HCT116 (cell line): ENCODE data around the gene ADRB1. TPM values are rescaled to one million over a fixed set of nuclear protein-coding genes. Genes with fewer than 3 reads are reported as not detected.

ENCODE experiments used
- ATAC-seq: fragments of 200-7000 bp; cut with Tn5 transposase; 2 replicates; pipeline ENCODE4 v1.9.1; 2020; ENCODE audit warnings: mild to moderate bottlenecking, moderate library complexity
- BruUV-seq: library from RNA; stranded (reverse); fragments of 400-500 nt; replicated peaks from 2 replicates; lab custom pipeline; 2021; lab: Mats Ljungman, UMichigan
- CTCF ChIA-PET: fragments of 300-600 bp; sonication (Branson Sonifier 250); formaldehyde crosslinking; loops from one replicate; lab custom pipeline; 2021; ENCODE audit warnings: antibody characterized with exemption; lab: Charles Lee
- POLR2A ChIA-PET: fragments of 300-600, 350-600 bp; sonication (Branson Sonifier 250); formaldehyde crosslinking; loops from one replicate; lab custom pipeline; 2021; ENCODE audit warnings: antibody characterized with exemption; lab: Charles Lee
- RAD21 ChIA-PET, 2 experiments: fragments of 300-600 bp; sonication (Branson Sonifier 250); formaldehyde crosslinking; loops; one replicate each; lab custom pipeline; 2023; ENCODE audit warnings: low total read pairs in 2 of 2; ENCODE audit not compliant: uncharacterized antibody in 2 of 2, unreplicated experiment in 2 of 2, low non-redundant PET in 1 of 2; lab: Charles Lee
- DNase-seq: peaks from one replicate; pipeline ENCODE4 v3.0.0-alpha.2; 2010; ENCODE audit warnings: low read depth, low spot score
- H2AFZ ChIP-seq: fragments of 200-600 bp; shearing (Covaris generic), sonication (generic); 2 replicates; pipeline ENCODE4 v1.6.1; 2017; ENCODE audit warnings: low read depth, mixed run types, mixed read lengths, antibody characterized with exemption, low read length; ENCODE audit not compliant: poor library complexity, severe bottlenecking
- H3K27ac ChIP-seq: 2 replicates; pipeline ENCODE4 v1.5.1; 2012; ENCODE audit warnings: low read depth, low read length
- H3K27me3 ChIP-seq: fragments of 200-600 bp; sonication (generic); 2 replicates; pipeline ENCODE4 v1.6.1; 2016; ENCODE audit warnings: mixed run types, low read length, mixed read lengths; ENCODE audit not compliant: insufficient read depth
- H3K36me3 ChIP-seq, 2 experiments: fragments of 200-500 bp in 1 of 2; fragments of 200-600 bp in 1 of 2; sonication (Bioruptor generic) in 1 of 2; sonication (generic) in 1 of 2; 2 replicates each; pipeline versions ENCODE4 v1.5.1 to v1.6.1; 2014 to 2016; ENCODE audit warnings: low read length in 2 of 2, inconsistent platforms in 1 of 2, mixed read lengths in 1 of 2, mixed run types in 1 of 2; ENCODE audit not compliant: insufficient read depth in 2 of 2, control insufficient read depth in 1 of 2
- H3K4me1 ChIP-seq, 2 experiments: fragments of 200-600 bp in 1 of 2; sonication (generic) in 1 of 2; 2 replicates each; pipeline versions ENCODE4 v1.5.1 to v1.6.1; 2012 to 2017; ENCODE audit warnings: low read length in 2 of 2, inconsistent platforms in 1 of 2, mild to moderate bottlenecking in 1 of 2, mixed read lengths in 1 of 2, mixed run types in 1 of 2, moderate library complexity in 1 of 2; ENCODE audit not compliant: insufficient read depth in 2 of 2, control insufficient read depth in 1 of 2
- H3K4me2 ChIP-seq: fragments of 200-600 bp; sonication (generic); 2 replicates; pipeline ENCODE4 v1.6.1; 2017; ENCODE audit warnings: mixed run types, low read length, mixed read lengths
- H3K4me3 ChIP-seq, 2 experiments: fragments of 200-600 bp in 1 of 2; sonication (generic) in 1 of 2; replicated peaks in 1 of 2; 2 replicates each; pipeline ENCODE4 v1.5.1; 2011 to 2016; ENCODE audit warnings: low read length in 2 of 2, control low read depth in 1 of 2, low read depth in 1 of 2, mild to moderate bottlenecking in 1 of 2, mixed read lengths in 1 of 2, mixed run types in 1 of 2
- H3K79me2 ChIP-seq: fragments of 200-600 bp; sonication (generic); 2 replicates; pipeline ENCODE4 v1.6.1; 2017; ENCODE audit warnings: mild to moderate bottlenecking, mixed run types, low read length, moderate library complexity, mixed read lengths; ENCODE audit not compliant: insufficient read depth
- H3K9ac ChIP-seq: fragments of 200-600 bp; sonication (generic); 2 replicates; pipeline ENCODE4 v1.6.1; 2016; ENCODE audit warnings: low read length, mixed read lengths
- H3K9me2 ChIP-seq: fragments of 200-600 bp; sonication (generic), shearing (Covaris generic); 2 replicates; pipeline ENCODE4 v1.6.1; 2017; ENCODE audit warnings: mixed run types, mild to moderate bottlenecking, moderate library complexity; ENCODE audit not compliant: insufficient read depth
- H3K9me3 ChIP-seq, 2 experiments: fragments of 200-500 bp in 1 of 2; fragments of 200-600 bp in 1 of 2; sonication (Bioruptor generic) in 1 of 2; sonication (generic) in 1 of 2; 2 replicates each; pipeline ENCODE4 v1.6.1; 2014 to 2017; ENCODE audit warnings: low read length in 2 of 2, mixed read lengths in 2 of 2, inconsistent platforms in 1 of 2, low read depth in 1 of 2, mild to moderate bottlenecking in 1 of 2, mixed run types in 1 of 2, moderate library complexity in 1 of 2; ENCODE audit not compliant: control insufficient read depth in 1 of 2, insufficient read depth in 1 of 2
- H4K20me1 ChIP-seq: fragments of 200-600 bp; sonication (generic), shearing (Covaris generic); 2 replicates; pipeline ENCODE4 v1.6.1; 2017; ENCODE audit warnings: mixed run types, mild to moderate bottlenecking, moderate library complexity; ENCODE audit not compliant: insufficient read depth
- ATF3 ChIP-seq: IDR thresholded peaks from 2 replicates; pipeline ENCODE4 v1.6.1; 2012
- CEBPB ChIP-seq: IDR thresholded peaks from 2 replicates; pipeline ENCODE4 v1.6.1; 2012; ENCODE audit warnings: low read depth
- CTCF ChIP-seq, 3 experiments: fragments of 200-600 bp in 1 of 3; sonication (generic) in 1 of 3; IDR thresholded peaks in 2 of 3; conservative IDR thresholded peaks in 1 of 3; 2 replicates each; pipeline ENCODE4 v1.5.1; 2012 to 2017; ENCODE audit warnings: low read depth in 2 of 3, low read length in 2 of 3, antibody characterized with exemption in 1 of 3, borderline replicate concordance in 1 of 3, control low read depth in 1 of 3, mild to moderate bottlenecking in 1 of 3, mixed read lengths in 1 of 3, mixed run types in 1 of 3, moderate library complexity in 1 of 3; ENCODE audit not compliant: insufficient read depth in 1 of 3
- EZH2phosphoT487 ChIP-seq: fragments of 200-600 bp; IDR thresholded peaks from 2 replicates; pipeline ENCODE4 v1.6.1; 2018; ENCODE audit warnings: antibody characterized with exemption, borderline replicate concordance
- FOSL1 ChIP-seq: IDR thresholded peaks from 2 replicates; pipeline ENCODE4 v1.6.1; 2012; ENCODE audit warnings: low read depth
- JUND ChIP-seq: IDR thresholded peaks from 2 replicates; pipeline ENCODE4 v1.6.1; 2012
- POLR2AphosphoS5 ChIP-seq: IDR thresholded peaks from 2 replicates; pipeline ENCODE4 v1.6.1; 2011; ENCODE audit warnings: mild to moderate bottlenecking, low read depth, low read length, moderate library complexity
- RAD21 ChIP-seq: IDR thresholded peaks from 2 replicates; pipeline ENCODE4 v1.6.1; 2012; ENCODE audit warnings: low read depth, mild to moderate bottlenecking
- REST ChIP-seq: IDR thresholded peaks from 2 replicates; pipeline ENCODE4 v1.6.1; 2012; ENCODE audit warnings: low read depth
- SIN3A ChIP-seq: IDR thresholded peaks from 2 replicates; pipeline ENCODE4 v1.6.1; 2012; ENCODE audit warnings: low read depth
- YY1 ChIP-seq: IDR thresholded peaks from 2 replicates; pipeline ENCODE4 v1.6.1; 2011; ENCODE audit warnings: low read length, low read depth, moderate library complexity, mild to moderate bottlenecking; ENCODE audit not compliant: insufficient replicate concordance; ENCODE audit errors: extremely low read depth
- ZBTB33 ChIP-seq: IDR thresholded peaks from 2 replicates; pipeline ENCODE4 v1.6.1; 2011; ENCODE audit warnings: mild to moderate bottlenecking, low read length, moderate library complexity; ENCODE audit not compliant: insufficient replicate concordance; ENCODE audit errors: extremely low read depth
- ZNF274 ChIP-seq: fragments of 200-500 bp; sonication (Bioruptor generic); IDR thresholded peaks from 2 replicates; pipeline ENCODE4 v1.6.1; 2014; ENCODE audit warnings: mild to moderate bottlenecking, low read depth, low read length, inconsistent platforms
- intact Hi-C: fragments of 100-400 bp; cut with micrococcal nuclease; formaldehyde crosslinking; loops from 2 replicates; pipeline ENCODE4 v1.10.0; 2022
- total RNA-seq: library from RNA; stranded (reverse); gene quantifications from one replicate; pipeline ENCODE4 v1.2.1, GENCODE V29; 2021; ENCODE audit not compliant: unreplicated experiment

Gene ADRB1
- total RNA-seq, 1 experiment from 2014 or later = 0.89 TPM

GRCh38 chr10:114012650-114013049 is 31.0 kb upstream of the ADRB1 start:
- H2AFZ ChIP-seq = no peak overlapping the region
- H3K36me3 ChIP-seq = no peaks in the 10 kb centered on the region
- RAD21 ChIA-PET = no interaction called here
- H3K27me3 ChIP-seq = no peaks in the 10 kb centered on the region
- no peak overlapping the region for H3K9ac ChIP-seq
- no peaks in the 10 kb centered on the region for H4K20me1 ChIP-seq
- no peaks in the 10 kb centered on the region for H3K9me2 ChIP-seq
- H3K27ac ChIP-seq = no peak overlapping the region
- no peak overlapping the region for H3K4me2 ChIP-seq
- H3K4me1 ChIP-seq = no peaks in the 10 kb centered on the region
- CTCF ChIA-PET = no interaction called here
- no peak overlapping the region for H3K4me3 ChIP-seq
- intact Hi-C loops = no loop called here
- BruUV-seq = no TSS peak
- TF ChIP-seq YY1 (no peak), ZNF274 (no peak)
- no peak for ATAC-seq
- no peaks in the 10 kb centered on the region for H3K9me3 ChIP-seq
- no peaks in the 10 kb centered on the region for H3K79me2 ChIP-seq
- POLR2A ChIA-PET = interaction anchor here (0.6 to 0.7 kb wide), 2 partner anchors 9 to 21 kb away, joined by 3 to 6 read pairs; no protein-coding TSS in a partner anchor
- no peak for DNase-seq

GRCh38 chr10:114015708-114016107 is 28.0 kb upstream of the ADRB1 start:
- H3K4me2 ChIP-seq = no peak overlapping the region
- no TSS peak for BruUV-seq
- TF ChIP-seq ZBTB33 = no peak
- TF ChIP-seq EZH2phosphoT487 = no peak
- no peak for TF ChIP-seq POLR2AphosphoS5
- no peak for TF ChIP-seq CEBPB
- no peak for TF ChIP-seq SIN3A
- no peak for TF ChIP-seq FOSL1
- TF ChIP-seq ZNF274 = no peak
- no peak for TF ChIP-seq JUND
- TF ChIP-seq REST = no peak
- no peak for TF ChIP-seq CTCF (IDR thresholded peaks at IDR 0.05 in 2 of 3, conservative IDR thresholded peaks at IDR 0.05 in 1 of 3; ENCODE audit: borderline replicate concordance in 1 of 3, insufficient read depth in 1 of 3, low read depth in 2 of 3, low read length in 2 of 3)
- TF ChIP-seq RAD21 = no peak
- no peak for TF ChIP-seq ATF3

More at GRCh38 chr10:114015708-114016107, 28.0 kb upstream of the ADRB1 start:
- no peak overlapping the region for H3K9ac ChIP-seq
- DNase-seq (no peak), ATAC-seq (no peak)
- intact Hi-C loops = no loop called here
- ChIA-PET POLR2A (no interaction called here), RAD21 (no interaction called here), CTCF (no interaction called here)
- no peaks in the 10 kb centered on the region for H3K27me3 ChIP-seq
- no peak overlapping the region for H3K4me3 ChIP-seq
- no peaks in the 10 kb centered on the region for H3K36me3 ChIP-seq
- no peaks in the 10 kb centered on the region for H4K20me1 ChIP-seq
- H3K4me1 ChIP-seq = no peaks in the 10 kb centered on the region
- no peaks in the 10 kb centered on the region for H3K9me3 ChIP-seq
- no peak overlapping the region for H2AFZ ChIP-seq
- H3K27ac ChIP-seq = no peak overlapping the region
- no peaks in the 10 kb centered on the region for H3K9me2 ChIP-seq
- H3K79me2 ChIP-seq = no peaks in the 10 kb centered on the region
